Caki2 (cell line): ENCODE results near the gene GAK. TPM values are rescaled to one million over a fixed set of nuclear protein-coding genes. Genes with fewer than 3 reads are reported as not detected.
A peak's percentile ranks its signal among the peaks of the same experiment; 100 is the strongest.
"Not testable (repeated sequence)": the region's sequence is repeated elsewhere in the genome, so short reads cannot be mapped to it uniquely, and the experiment has no call there.

Source experiments
- DNase-seq: peaks from one replicate; pipeline ENCODE4 v3.0.0-alpha.2; 2015; ENCODE audit warnings: low read depth
- in situ Hi-C: cut with HindIII; loops from 2 replicates; pipeline ENCODE4 v1.10.0; 2016; ENCODE audit warnings: low sequenced_read_pairs, low pct_unique_long_range_greater_than_20kb, mixed read lengths
- total RNA-seq: library from RNA; depleted of rRNA; stranded (reverse); fragments of >200 nt; shearing (Covaris generic); gene quantifications from 2 replicates; pipeline ENCODE4 v1.2.3, GENCODE V29; 2014; ENCODE audit warnings: low replicate concordance

The GAK gene
- total RNA-seq, 1 experiment from 2014 or later, result 61.6 TPM

- DNase-seq, in situ Hi-C loops: not testable (repeated sequence)
Measured at GRCh38 chr4:939508-939907, 7.4 kb upstream of the GAK start.

- in situ Hi-C loops, result no loop called here
Measured at GRCh38 chr4:932713-933070, 576 bp upstream of the GAK start.

GRCh38 chr4:931194-931959 lies 739 bp downstream of the GAK start:
- DNase-seq, result peak; percentile 9
- in situ Hi-C loops, result no loop called here

More at GRCh38 chr4:932713-933070, 576 bp upstream of the GAK start:
- DNase-seq, result no peak

GRCh38 chr4:930827-931193 lies 1.3 kb downstream of the GAK start:
- in situ Hi-C loops, result no loop called here
- no peak for DNase-seq

GRCh38 chr4:930028-930551 lies 2.0 kb downstream of the GAK start:
- DNase-seq, result no peak

GRCh38 chr4:929096-929765 lies 2.9 kb downstream of the GAK start:
- in situ Hi-C loops, result no loop called here

More at GRCh38 chr4:930028-930551, 2.0 kb downstream of the GAK start:
- in situ Hi-C loops, result no loop called here

GRCh38 chr4:927566-927965 lies 4.5 kb downstream of the GAK start:
- in situ Hi-C loops, DNase-seq: not testable (repeated sequence)

More at GRCh38 chr4:929096-929765, 2.9 kb downstream of the GAK start:
- DNase-seq, result no peak

GRCh38 chr4:926538-926937 lies 5.6 kb downstream of the GAK start:
- in situ Hi-C loops, result no loop called here
- no peak for DNase-seq

- in situ Hi-C loops, result no loop called here
- no peak for DNase-seq
Measured at GRCh38 chr4:925771-926500, 6.2 kb downstream of the GAK start.

- in situ Hi-C loops, result no loop called here
- DNase-seq, result no peak
Measured at GRCh38 chr4:925171-925570, 6.9 kb downstream of the GAK start.

GRCh38 chr4:924107-925096 lies 7.7 kb downstream of the GAK start:
- in situ Hi-C loops, result no loop called here
- DNase-seq, result peak; percentile 12

GRCh38 chr4:921830-922331 lies 10.2 kb downstream of the GAK start:
- no peak for DNase-seq

GRCh38 chr4:919004-919680 lies 13.0 kb downstream of the GAK start:
- DNase-seq, in situ Hi-C loops: not testable (repeated sequence)

More at GRCh38 chr4:921830-922331, 10.2 kb downstream of the GAK start:
- in situ Hi-C loops, result no loop called here

GRCh38 chr4:918591-918990 lies 13.5 kb downstream of the GAK start:
- in situ Hi-C loops, DNase-seq: not testable (repeated sequence)

- no peak for DNase-seq
- in situ Hi-C loops, result no loop called here
Measured at GRCh38 chr4:917992-918391, 14.1 kb downstream of the GAK start.

- no peak for DNase-seq
- in situ Hi-C loops, result no loop called here
Measured at GRCh38 chr4:917466-917865, 14.7 kb downstream of the GAK start.

GRCh38 chr4:915595-915994 lies 16.5 kb downstream of the GAK start:
- in situ Hi-C loops, result no loop called here
- DNase-seq, result no peak
